SU-DHL-6 (cell line): ENCODE data around the gene F8.

ENCODE experiments used
- H2AFZ ChIP-seq: fragments of 200-600 bp; sonication (generic); 2 replicates; pipeline ENCODE4 v1.6.1; 2014; ENCODE audit warnings: low read depth, mild to moderate bottlenecking, moderate library complexity, mixed read lengths, antibody characterized with exemption, low read length; ENCODE audit not compliant: severe bottlenecking
- H3F3A ChIP-seq: fragments of 200-600 bp; shearing (Covaris generic); 2 replicates; pipeline ENCODE4 v1.6.0; 2016; ENCODE audit warnings: antibody characterized with exemption, mild to moderate bottlenecking; ENCODE audit not compliant: insufficient read depth
- H3K27ac ChIP-seq: fragments of 200-600 bp; sonication (generic); 2 replicates; pipeline ENCODE4 v1.5.1; 2016; ENCODE audit warnings: low read depth, mild to moderate bottlenecking, low read length, moderate library complexity, mixed read lengths
- H3K27me3 ChIP-seq: fragments of 200-600 bp; sonication (generic), shearing (Covaris generic); 2 replicates; pipeline ENCODE4 v1.6.0; 2014; ENCODE audit warnings: mild to moderate bottlenecking, low read length
- H3K36me3 ChIP-seq: fragments of 200-600 bp; sonication (generic); 2 replicates; pipeline ENCODE4 v1.6.1; 2014; ENCODE audit warnings: mild to moderate bottlenecking, low read length, mixed read lengths
- H3K4me2 ChIP-seq: fragments of 300-600, 200-600 bp; shearing (Covaris generic), sonication (generic); 2 replicates; pipeline ENCODE4 v1.6.0; 2014; ENCODE audit warnings: low read length, low read depth, mild to moderate bottlenecking; ENCODE audit not compliant: poor library complexity, severe bottlenecking
- H3K4me3 ChIP-seq: fragments of 200-600 bp; sonication (generic); 2 replicates; pipeline ENCODE4 v1.5.1; 2014; ENCODE audit warnings: antibody characterized with exemption, low read length, mild to moderate bottlenecking, mixed read lengths; ENCODE audit not compliant: insufficient read depth, poor library complexity, severe bottlenecking
- H3K79me2 ChIP-seq: fragments of 200-600 bp; sonication (generic); 2 replicates; pipeline ENCODE4 v1.6.1; 2014; ENCODE audit warnings: mild to moderate bottlenecking, low read length, moderate library complexity; ENCODE audit not compliant: insufficient read depth
- H3K9ac ChIP-seq: fragments of 200-600 bp; sonication (generic); 2 replicates; pipeline ENCODE4 v1.7.0; 2014; ENCODE audit warnings: mild to moderate bottlenecking, low read length
- H3K9me2 ChIP-seq: fragments of 200-600 bp; sonication (generic); replicated peaks from 2 replicates; pipeline ENCODE4 v1.6.1; 2014; ENCODE audit warnings: low read length; ENCODE audit not compliant: insufficient read depth
- H3K9me3 ChIP-seq: fragments of 200-600 bp; sonication (generic); 2 replicates; pipeline ENCODE4 v1.6.1; 2014; ENCODE audit warnings: low read length, mixed read lengths; ENCODE audit not compliant: insufficient read depth
- H4K20me1 ChIP-seq: fragments of 200-600 bp; sonication (generic); 2 replicates; pipeline ENCODE4 v1.6.1; 2014; ENCODE audit warnings: low read depth, mild to moderate bottlenecking, antibody characterized with exemption, low read length, moderate library complexity, mixed read lengths
- EZH2phosphoT487 ChIP-seq: fragments of 200-600 bp; sonication (generic), shearing (Covaris generic); conservative IDR thresholded peaks from 2 replicates; pipeline ENCODE4 v1.6.1; 2018; ENCODE audit warnings: mild to moderate bottlenecking, antibody characterized with exemption, low read length, moderate library complexity, mixed read lengths
- TF ChIP-seq, protein P1 (sequence below): fragments of 200-600 bp; sonication (generic); IDR thresholded peaks from one replicate; pipeline ENCODE4 v1.5.1; 2017; ENCODE audit warnings: antibody characterized with exemption, mild to moderate bottlenecking, low read length, moderate library complexity; ENCODE audit not compliant: insufficient read depth, poor library complexity, severe bottlenecking

Gene F8

DNA sequence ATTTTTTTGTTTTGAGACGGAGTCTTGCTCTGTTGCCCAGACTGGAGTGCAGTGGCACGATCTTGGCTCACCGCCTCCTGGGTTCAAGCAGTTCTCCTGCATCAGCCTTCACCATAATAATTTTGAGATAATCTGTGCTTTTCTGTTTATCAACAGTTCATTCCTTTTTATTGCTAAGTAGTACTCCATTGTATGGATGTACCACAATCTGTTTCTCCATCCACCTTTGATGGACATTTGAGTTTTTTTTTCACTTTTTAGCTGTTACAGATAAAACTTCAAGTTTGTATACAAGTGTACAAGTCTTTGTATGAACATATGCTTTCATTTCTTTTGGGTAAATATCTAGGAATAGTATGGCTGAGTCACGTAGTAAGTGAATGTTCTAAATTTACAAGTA is 13.2 kb upstream of the F8 start:
- peaks cover 11% of the 10 kb centered on the region; the same call in 1 of the 2 replicates for H3K36me3 ChIP-seq
- H3K9ac ChIP-seq = no peak overlapping the region
- H3K27me3 ChIP-seq = no peaks in the 10 kb centered on the region
- H3K4me3 ChIP-seq = no peak overlapping the region
- no peaks in the 10 kb centered on the region for H3K9me2 ChIP-seq
- H3K27ac ChIP-seq = no peak overlapping the region
- H3K9me3 ChIP-seq = no peaks in the 10 kb centered on the region
- H3K4me2 ChIP-seq = no peak overlapping the region
- no peak overlapping the region for H2AFZ ChIP-seq
- TF ChIP-seq, protein P1, sequence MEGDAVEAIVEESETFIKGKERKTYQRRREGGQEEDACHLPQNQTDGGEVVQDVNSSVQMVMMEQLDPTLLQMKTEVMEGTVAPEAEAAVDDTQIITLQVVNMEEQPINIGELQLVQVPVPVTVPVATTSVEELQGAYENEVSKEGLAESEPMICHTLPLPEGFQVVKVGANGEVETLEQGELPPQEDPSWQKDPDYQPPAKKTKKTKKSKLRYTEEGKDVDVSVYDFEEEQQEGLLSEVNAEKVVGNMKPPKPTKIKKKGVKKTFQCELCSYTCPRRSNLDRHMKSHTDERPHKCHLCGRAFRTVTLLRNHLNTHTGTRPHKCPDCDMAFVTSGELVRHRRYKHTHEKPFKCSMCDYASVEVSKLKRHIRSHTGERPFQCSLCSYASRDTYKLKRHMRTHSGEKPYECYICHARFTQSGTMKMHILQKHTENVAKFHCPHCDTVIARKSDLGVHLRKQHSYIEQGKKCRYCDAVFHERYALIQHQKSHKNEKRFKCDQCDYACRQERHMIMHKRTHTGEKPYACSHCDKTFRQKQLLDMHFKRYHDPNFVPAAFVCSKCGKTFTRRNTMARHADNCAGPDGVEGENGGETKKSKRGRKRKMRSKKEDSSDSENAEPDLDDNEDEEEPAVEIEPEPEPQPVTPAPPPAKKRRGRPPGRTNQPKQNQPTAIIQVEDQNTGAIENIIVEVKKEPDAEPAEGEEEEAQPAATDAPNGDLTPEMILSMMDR = no peak
- TF ChIP-seq EZH2phosphoT487 = no peak
- H3F3A ChIP-seq = 0 out of 2 replicates have a peak, but pooled peaks cover 4% of the 10 kb centered on the region
- no peaks in the 10 kb centered on the region for H4K20me1 ChIP-seq
- H3K79me2 ChIP-seq = peaks cover 19% of the 10 kb centered on the region

DNA sequence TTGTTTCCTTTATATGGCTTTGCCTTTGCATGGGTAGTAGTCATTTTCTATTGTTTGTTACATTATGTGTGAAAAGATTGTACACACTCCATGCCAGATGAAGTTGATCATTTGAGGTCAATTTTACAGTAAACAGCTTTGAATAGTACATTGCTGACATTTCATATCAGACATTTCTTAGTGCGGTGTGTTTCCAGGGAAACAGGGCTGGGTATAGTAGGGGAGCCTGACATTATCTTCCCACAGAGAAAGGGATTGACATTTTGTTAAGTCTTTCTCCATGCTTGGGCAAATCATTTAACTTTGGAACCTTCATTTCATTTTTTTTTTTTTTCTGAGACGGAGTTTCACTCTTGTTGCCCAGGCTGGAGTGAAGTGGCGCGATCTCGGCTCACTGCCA is 9.1 kb upstream of the F8 start:
- TF ChIP-seq, protein P1 = no peak
- TF ChIP-seq EZH2phosphoT487 = no peak
- Histone ChIP-seq H3K27me3 (no peaks in the 10 kb centered on the region), H3K4me3 (no peak overlapping the region), H3K9me3 (no peaks in the 10 kb centered on the region), H3K36me3 (peaks cover 8% of the 10 kb centered on the region; the same call in 1 of the 2 replicates), H3F3A (peaks cover 15% of the 10 kb centered on the region), H3K9ac (no peak overlapping the region), H4K20me1 (no peaks in the 10 kb centered on the region), H3K79me2 (peaks cover 33% of the 10 kb centered on the region), H3K27ac (no peak overlapping the region), H2AFZ (no peak overlapping the region), H3K4me2 (no peak overlapping the region), H3K9me2 (no peaks in the 10 kb centered on the region)

DNA sequence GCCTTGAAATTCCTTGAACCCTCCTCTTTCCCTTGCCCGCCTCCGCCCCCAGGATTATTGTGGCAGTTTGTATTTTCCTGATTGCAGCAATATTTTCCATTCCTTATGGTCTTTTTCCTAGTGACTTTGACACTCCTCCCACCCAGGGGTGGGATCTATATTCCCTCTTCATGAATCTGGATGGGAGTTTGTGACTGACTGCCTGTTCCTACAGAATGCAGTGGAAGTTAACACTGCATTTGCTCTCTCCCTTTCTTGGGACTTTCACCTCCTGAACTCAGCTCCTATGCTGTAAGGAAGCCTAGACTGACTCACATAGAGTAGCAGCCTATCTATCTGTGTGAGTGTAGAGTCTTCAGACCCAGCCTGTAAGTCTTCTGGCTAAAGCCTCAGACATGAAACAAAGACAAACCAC is 6.4 kb upstream of the F8 start:
- no peak for TF ChIP-seq EZH2phosphoT487
- TF ChIP-seq, protein P1 = no peak
- H2AFZ ChIP-seq = no peak overlapping the region
- peaks cover 33% of the 10 kb centered on the region for H3K79me2 ChIP-seq
- H3F3A ChIP-seq = peaks cover 12% of the 10 kb centered on the region
- H3K27ac ChIP-seq = no peak overlapping the region
- H3K4me2 ChIP-seq = peak overlapping the region; percentile 79
- H3K9me2 ChIP-seq = no peaks in the 10 kb centered on the region
- no peaks in the 10 kb centered on the region for H4K20me1 ChIP-seq
- no peak overlapping the region for H3K4me3 ChIP-seq
- peak overlapping the region; percentile 87 for H3K9ac ChIP-seq
- no peaks in the 10 kb centered on the region for H3K27me3 ChIP-seq
- no peaks in the 10 kb centered on the region for H3K9me3 ChIP-seq
- no peaks in the 10 kb centered on the region for H3K36me3 ChIP-seq
